ENCODE measurements around the gene TSPAN18.

TSPAN18 gene

GRCh38 chr11:44727114-44727372, 281 bp downstream of the TSPAN18 start:
- H3K27me3 ChIP-seq (ENCODE audit: low read depth, low read length): peaks cover 17% of the 10 kb centered on the region
- no peaks in the 10 kb centered on the region for H3K36me3 ChIP-seq (replicated peaks; ENCODE audit: low read depth, low read length)
- H3K4me2 ChIP-seq (ENCODE audit: low read length): no peak overlapping the region
- no peak overlapping the region for H3K9ac ChIP-seq (ENCODE audit: low read length)
- H3K4me3 ChIP-seq (ENCODE audit: low read length): no peak overlapping the region
- no peaks in the 10 kb centered on the region for H3K79me2 ChIP-seq (ENCODE audit: low read length)
- H3K9me3 ChIP-seq (ENCODE audit: insufficient read depth, low read length): no peaks in the 10 kb centered on the region
- no peak overlapping the region for H2AFZ ChIP-seq (ENCODE audit: low read depth, low read length)
- H3K4me1 ChIP-seq (ENCODE audit: low read length): peaks cover 19% of the 10 kb centered on the region
- H3K27ac ChIP-seq (ENCODE audit: low read length): no peak overlapping the region
- H4K20me1 ChIP-seq (ENCODE audit: insufficient read depth, low read length): no peaks in the 10 kb centered on the region
- TF ChIP-seq CTCF (IDR thresholded peaks at IDR 0.05; ENCODE audit: low read depth, low read length) (no peak), EZH2phosphoT487 (IDR thresholded peaks at IDR 0.05; ENCODE audit: low read depth) (no peak)

- Histone ChIP-seq H3K27me3 (ENCODE audit: low read depth, low read length) (peaks cover 17% of the 10 kb centered on the region), H4K20me1 (ENCODE audit: insufficient read depth, low read length) (no peaks in the 10 kb centered on the region), H2AFZ (ENCODE audit: low read depth, low read length) (no peak overlapping the region), H3K4me1 (ENCODE audit: low read length) (peaks cover 19% of the 10 kb centered on the region), H3K27ac (ENCODE audit: low read length) (no peak overlapping the region), H3K4me2 (ENCODE audit: low read length) (peak overlapping the region; percentile 51), H3K36me3 (replicated peaks; ENCODE audit: low read depth, low read length) (no peaks in the 10 kb centered on the region), H3K4me3 (ENCODE audit: low read length) (peak overlapping the region; percentile 49), H3K9ac (ENCODE audit: low read length) (peak overlapping the region; percentile 27; the same call in 1 of the 2 replicates), H3K79me2 (ENCODE audit: low read length) (no peaks in the 10 kb centered on the region), H3K9me3 (ENCODE audit: insufficient read depth, low read length) (no peaks in the 10 kb centered on the region)
- peak; percentile 59 for TF ChIP-seq CTCF (IDR thresholded peaks at IDR 0.05; ENCODE audit: low read depth, low read length)
- TF ChIP-seq EZH2phosphoT487 (IDR thresholded peaks at IDR 0.05; ENCODE audit: low read depth): no peak
These were observed 868 bp downstream of the TSPAN18 start for GRCh38 chr11:44727373-44728287.

- Histone ChIP-seq H3K4me3 (ENCODE audit: low read length) (no peak overlapping the region), H2AFZ (ENCODE audit: low read depth, low read length) (no peak overlapping the region)
These were observed 1.7 kb downstream of the TSPAN18 start for GRCh38 chr11:44728491-44728910.

More at GRCh38 chr11:44728491-44728910, 1.7 kb downstream of the TSPAN18 start:
- H4K20me1 ChIP-seq (ENCODE audit: insufficient read depth, low read length): no peaks in the 10 kb centered on the region
- H3K36me3 ChIP-seq (replicated peaks; ENCODE audit: low read depth, low read length): no peaks in the 10 kb centered on the region
- no peak for TF ChIP-seq CTCF (IDR thresholded peaks at IDR 0.05; ENCODE audit: low read depth, low read length)
- TF ChIP-seq EZH2phosphoT487 (IDR thresholded peaks at IDR 0.05; ENCODE audit: low read depth): no peak
- H3K79me2 ChIP-seq (ENCODE audit: low read length): no peaks in the 10 kb centered on the region
- H3K9me3 ChIP-seq (ENCODE audit: insufficient read depth, low read length): no peaks in the 10 kb centered on the region
- H3K27ac ChIP-seq (ENCODE audit: low read length): no peak overlapping the region
- peaks cover 17% of the 10 kb centered on the region for H3K27me3 ChIP-seq (ENCODE audit: low read depth, low read length)
- H3K9ac ChIP-seq (ENCODE audit: low read length): no peak overlapping the region
- H3K4me2 ChIP-seq (ENCODE audit: low read length): no peak overlapping the region
- peaks cover 19% of the 10 kb centered on the region for H3K4me1 ChIP-seq (ENCODE audit: low read length)

All from OCI-LY3 (cell line).